Breast epithelium (tissue), 3 donors: ENCODE data around the gene FCHSD2.

ENCODE experiments used
- CTCF ChIP-seq, 3 donors: fragments of 450-650 bp; IDR thresholded peaks; one replicate each; pipeline ENCODE4 v1.5.1; 2016 to 2017; ENCODE audit warnings: antibody characterized with exemption in 3 of 3, mild to moderate bottlenecking in 3 of 3, moderate library complexity in 3 of 3
- POLR2A ChIP-seq: fragments of 450-650 bp; IDR thresholded peaks from one replicate; pipeline ENCODE4 v1.6.1; 2016; ENCODE audit warnings: antibody characterized with exemption, mild to moderate bottlenecking, moderate library complexity

GRCh38 chr11:72833083-72833733 lies 308.9 kb downstream of the FCHSD2 start:
- TF ChIP-seq CTCF (IDR thresholded peaks at IDR 0.05), result no peak
- no peak for TF ChIP-seq POLR2A
